H1 (cell line): ENCODE measurements around the gene KLHL29.

Experiments used
- BRCA1 ChIP-seq: IDR thresholded peaks from 2 replicates; pipeline ENCODE4 v1.6.1; 2012; ENCODE audit warnings: low read depth, low read length, improper control_type of control experiment
- CTCF ChIP-seq, 3 experiments: IDR thresholded peaks; 1 replicate in 2 of 3; 2 replicates in 1 of 3; pipeline versions ENCODE4 v1.5.1 to v1.6.1; 2011; ENCODE audit warnings: low read length in 3 of 3, mild to moderate bottlenecking in 3 of 3, inconsistent platforms in 2 of 3, low read depth in 1 of 3, moderate library complexity in 1 of 3; ENCODE audit not compliant: insufficient read depth in 1 of 3; ENCODE audit errors: control extremely low read depth in 1 of 3
- EP300 ChIP-seq, 2 experiments: IDR thresholded peaks; 1 replicate in 1 of 2; 2 replicates in 1 of 2; pipeline ENCODE4 v1.6.1; 2011 to 2012; ENCODE audit warnings: low read depth in 2 of 2, low read length in 2 of 2, mild to moderate bottlenecking in 2 of 2, borderline replicate concordance in 1 of 2, inconsistent platforms in 1 of 2, moderate library complexity in 1 of 2
- JUN ChIP-seq: IDR thresholded peaks from 2 replicates; pipeline ENCODE4 v1.6.1; 2011; ENCODE audit warnings: low read depth, mild to moderate bottlenecking, improper control_type of control experiment, low read length
- PHF8 ChIP-seq: fragments of 200-600 bp; sonication (generic); conservative IDR thresholded peaks from 2 replicates; pipeline ENCODE4 v1.7.1; 2012; ENCODE audit warnings: low read depth, mild to moderate bottlenecking, inconsistent platforms, low read length, moderate library complexity
- TEAD4 ChIP-seq: IDR thresholded peaks from 2 replicates; pipeline ENCODE4 v1.6.1; 2012; ENCODE audit warnings: low read depth, low read length, inconsistent platforms, mixed read lengths
- ZNF274 ChIP-seq: IDR thresholded peaks from 2 replicates; pipeline ENCODE4 v1.7.0; 2012; ENCODE audit warnings: low read length, borderline replicate concordance; ENCODE audit errors: extremely low read depth

GRCh38 chr2:23615216-23616020 lies 230.4 kb downstream of the KLHL29 start:
- TF ChIP-seq ZNF274 (no peak), EP300 (IDR thresholded peaks at IDR 0.05; ENCODE audit: borderline replicate concordance in 1 of 2, low read depth in 2 of 2, low read length in 2 of 2) (no peak), BRCA1 (no peak), CTCF (IDR thresholded peaks at IDR 0.05; ENCODE audit: control extremely low read depth in 1 of 3, insufficient read depth in 1 of 3, low read depth in 1 of 3, low read length in 3 of 3) (no peak), TEAD4 (no peak), JUN (no peak), PHF8 (no peak)
